Measurements from ENCODE around the gene KDM1A. TPM values are rescaled to one million over a fixed set of nuclear protein-coding genes. Genes with fewer than 3 reads are reported as not detected.

Gene KDM1A
- total and polyA plus RNA-seq, 2 donors (not counting 3 experiments of a cell fraction or from before 2014, with no cell fraction given) = 105 to 111 TPM

GRCh38 chr1:23097316-23097715 lies 78.0 kb downstream of the KDM1A start:
- POLR2A ChIA-PET = interaction anchor here (0.6 kb wide), 1 partner anchor 66 kb away, joined by 11 read pairs; no protein-coding TSS in a partner anchor
- H3K79me2 ChIP-seq (ENCODE audit: control insufficient read depth, insufficient read depth, low read length) = peaks cover 86% of the 10 kb centered on the region
- no peak for TF ChIP-seq JUN (IDR thresholded peaks at IDR 0.05; ENCODE audit: borderline replicate concordance, insufficient read depth, insufficient read length, low read depth)
- TF ChIP-seq POLR2AphosphoS5 (IDR thresholded peaks at IDR 0.05; ENCODE audit: insufficient read depth, low read depth, low read length) = no peak
- no peak for TF ChIP-seq MAX (IDR thresholded peaks at IDR 0.05; ENCODE audit: insufficient read depth, insufficient read length)
- no peak for TF ChIP-seq CTCF (IDR thresholded peaks at IDR 0.05; ENCODE audit: extremely low read depth in 1 of 2, insufficient read depth in 1 of 2, low read depth in 1 of 2, low read length in 2 of 2)
- TF ChIP-seq GATA2 (IDR thresholded peaks at IDR 0.05; ENCODE audit: insufficient read depth, insufficient read length, low read depth, low read length) = no peak
- no peak for TF ChIP-seq MYC (IDR thresholded peaks at IDR 0.05; ENCODE audit: low read depth, low read length)
- TF ChIP-seq EZH2 (IDR thresholded peaks at IDR 0.05; ENCODE audit: borderline replicate concordance, low read depth, low read length, severe bottlenecking) = no peak
- TF ChIP-seq FOS (IDR thresholded peaks at IDR 0.05; ENCODE audit: borderline replicate concordance, insufficient read depth, low read length) = no peak
- no peak for TF ChIP-seq POLR2A (IDR thresholded peaks at IDR 0.05; ENCODE audit: low read depth, low read length)

More at GRCh38 chr1:23097316-23097715, 78.0 kb downstream of the KDM1A start:
- dilution Hi-C loops (cut with MboI; ENCODE audit: extremely low pct_ligation_motif_present, low sequenced_read_pairs) (loop anchor here (10.0 kb wide), 1 partner anchor 87 kb away; no protein-coding TSS in a partner anchor), intact Hi-C loops (cut with micrococcal nuclease) (loop anchor here (2.0 kb wide), 1 partner anchor 179 kb away; no protein-coding TSS in a partner anchor)
- no peak overlapping the region for H3K4me2 ChIP-seq (ENCODE audit: insufficient read depth, low read length)
- no peak overlapping the region for H3K4me3 ChIP-seq (replicated peaks in 1 of 3; ENCODE audit: insufficient read depth in 1 of 3, low read depth in 1 of 3, low read length in 3 of 3)
- no peak overlapping the region for H3K27ac ChIP-seq (ENCODE audit: insufficient read depth, low read depth, low read length)
- H3K4me1 ChIP-seq (ENCODE audit: control insufficient read depth, extremely low read depth, insufficient read depth, low read length) = peaks cover 40% of the 10 kb centered on the region
- CTCF ChIA-PET = interaction anchor here (17.3 kb wide), 1 partner anchor 87 kb away, joined by 671 read pairs; no protein-coding TSS in a partner anchor
- H3K36me3 ChIP-seq (ENCODE audit: control insufficient read depth in 2 of 2, extremely low read depth in 1 of 2, insufficient read depth in 2 of 2, low read length in 2 of 2) = peaks cover 7 to 13% of the 10 kb centered on the region in 2 experiments
- no peak overlapping the region for H2AFZ ChIP-seq (ENCODE audit: low read depth, low read length)
- no TSS peak for BruUV-seq (replicated peaks)
- no peaks in the 10 kb centered on the region for H3K27me3 ChIP-seq (ENCODE audit: control insufficient read depth in 2 of 2, insufficient read depth in 2 of 2, low read length in 2 of 2)
- H3K9ac ChIP-seq (replicated peaks; ENCODE audit: extremely low read depth, insufficient read depth, low read length) = no peak overlapping the region
- H3K9me1 ChIP-seq (replicated peaks; ENCODE audit: control insufficient read depth, extremely low read depth, insufficient read depth, low read length) = no peaks in the 10 kb centered on the region
- H3K9me3 ChIP-seq (replicated peaks; ENCODE audit: control insufficient read depth, insufficient read depth, low read length) = no peaks in the 10 kb centered on the region
- no peaks in the 10 kb centered on the region for H4K20me1 ChIP-seq (replicated peaks; ENCODE audit: control insufficient read depth, extremely low read depth, insufficient read depth, low read length)
- FAIRE-seq = no peak
- no peak for DNase-seq (ENCODE audit: low read depth, low spot score)
